Erythroblast (primary cell): ENCODE data around the gene DENND5B.
A peak's percentile ranks its signal among the peaks of the same experiment; 100 is the strongest.

ENCODE experiments used
- DNase-seq, 2 experiments: peaks; one replicate each; lab custom pipeline; 2025; lab: John Stamatoyannopoulos, UW
- GATA1 ChIP-seq: IDR thresholded peaks from 2 replicates; pipeline ENCODE4 v1.6.1; 2011; ENCODE audit warnings: low read depth, mild to moderate bottlenecking, control low read depth, low read length, moderate library complexity
- POLR2A ChIP-seq: IDR thresholded peaks from 2 replicates; pipeline ENCODE4 v1.6.1; 2011; ENCODE audit warnings: mild to moderate bottlenecking, low read length

The DENND5B gene

GRCh38 chr12:31465002-31465401, 125.9 kb downstream of the DENND5B start:
- DNase-seq: no peak
- TF ChIP-seq POLR2A: no peak
- TF ChIP-seq GATA1: no peak

GRCh38 chr12:31460024-31460423, 130.9 kb downstream of the DENND5B start:
- DNase-seq: no peak
- no peak for TF ChIP-seq GATA1
- no peak for TF ChIP-seq POLR2A

DNA sequence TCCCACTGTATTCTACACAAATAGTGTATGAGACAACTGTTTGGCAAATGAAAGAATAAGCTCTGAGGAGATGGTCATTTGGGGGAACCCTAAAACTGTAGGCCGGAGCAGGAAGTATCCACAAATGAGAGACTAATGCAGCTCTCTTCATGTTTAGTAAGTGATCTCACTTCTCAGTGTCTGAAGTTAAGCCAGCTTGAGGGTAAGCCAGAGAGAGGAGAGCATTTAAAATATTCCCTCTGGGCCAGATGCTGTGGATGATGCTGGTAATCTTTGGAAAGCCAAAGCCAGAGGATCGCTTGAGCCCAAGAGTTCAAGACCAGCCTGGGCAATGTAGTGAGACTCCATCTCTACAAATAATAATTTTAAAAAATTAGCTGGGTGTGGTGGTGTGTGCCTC, 134.4 kb downstream of the DENND5B start:
- TF ChIP-seq POLR2A: no peak
- no peak for TF ChIP-seq GATA1
- no peak for DNase-seq

DNA sequence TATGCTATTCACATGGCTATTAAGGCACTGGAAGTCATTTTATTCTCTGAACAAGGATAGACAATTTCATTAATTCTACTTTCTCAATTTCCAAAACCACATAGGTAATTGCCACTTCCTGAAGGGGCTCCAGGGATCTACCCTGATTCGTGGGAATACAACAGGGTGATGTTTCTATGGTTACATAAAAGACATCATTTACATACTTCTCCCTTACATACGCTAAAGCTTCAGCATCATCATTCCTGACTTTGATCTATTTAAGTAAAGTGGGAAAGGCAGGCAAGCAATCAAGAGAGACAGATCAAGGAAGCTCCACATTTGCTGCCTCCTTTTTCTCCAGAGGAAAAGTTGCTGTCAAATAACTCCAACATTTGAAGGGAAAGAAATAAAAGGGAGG, 146.2 kb downstream of the DENND5B start:
- TF ChIP-seq POLR2A (no peak), GATA1 (no peak)
- no peak for DNase-seq

DNA sequence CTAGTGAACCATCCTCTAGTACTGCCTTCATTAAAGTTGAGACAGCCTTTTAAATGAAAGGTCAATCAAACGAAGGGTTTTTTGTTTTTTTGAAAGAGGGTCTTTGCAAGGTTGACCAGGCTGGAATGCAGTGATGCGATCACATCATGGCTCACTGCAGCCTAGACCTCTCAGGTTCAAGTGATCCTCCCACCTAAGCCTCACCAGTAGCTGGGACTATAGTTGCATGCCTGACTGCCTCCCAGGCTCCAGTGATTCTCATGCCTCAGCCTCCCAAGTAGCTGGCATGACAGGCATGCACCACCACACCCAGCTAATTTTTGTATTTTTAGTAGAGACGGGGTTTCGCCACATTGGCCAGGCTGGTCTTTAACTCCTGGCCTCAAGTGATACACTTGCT, 150.3 kb downstream of the DENND5B start:
- DNase-seq: no peak
- no peak for TF ChIP-seq POLR2A

- TF ChIP-seq POLR2A (no peak), GATA1 (no peak)
- DNase-seq: no peak
Observed at GRCh38 chr12:31440134-31440533, 150.8 kb downstream of the DENND5B start.

DNA sequence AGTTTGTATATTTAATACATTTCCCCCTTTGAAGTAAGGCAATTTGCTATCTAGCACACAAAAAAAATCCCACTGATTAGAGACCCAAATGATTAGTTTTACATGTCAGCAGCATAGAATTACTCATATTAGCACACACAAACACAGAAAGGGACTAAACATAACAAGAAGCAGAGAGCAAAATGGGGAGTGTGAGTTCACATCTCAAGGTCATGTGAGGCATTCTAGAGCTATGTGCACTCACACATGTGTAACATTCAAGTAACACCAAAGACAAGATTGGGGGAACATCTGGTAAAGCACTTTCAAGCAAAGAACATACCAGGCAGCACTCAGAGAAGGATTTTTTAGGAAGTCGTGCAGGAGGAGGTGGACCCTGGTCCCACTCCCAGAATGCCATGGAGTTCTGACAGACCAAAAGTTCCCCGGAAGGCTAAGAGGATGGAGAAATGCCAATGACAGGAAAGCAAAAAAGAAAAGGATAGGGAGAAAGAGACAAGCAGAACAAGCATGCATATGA, 159.2 kb downstream of the DENND5B start:
- TF ChIP-seq POLR2A (no peak), GATA1 (no peak)
- no peak for DNase-seq

DNA sequence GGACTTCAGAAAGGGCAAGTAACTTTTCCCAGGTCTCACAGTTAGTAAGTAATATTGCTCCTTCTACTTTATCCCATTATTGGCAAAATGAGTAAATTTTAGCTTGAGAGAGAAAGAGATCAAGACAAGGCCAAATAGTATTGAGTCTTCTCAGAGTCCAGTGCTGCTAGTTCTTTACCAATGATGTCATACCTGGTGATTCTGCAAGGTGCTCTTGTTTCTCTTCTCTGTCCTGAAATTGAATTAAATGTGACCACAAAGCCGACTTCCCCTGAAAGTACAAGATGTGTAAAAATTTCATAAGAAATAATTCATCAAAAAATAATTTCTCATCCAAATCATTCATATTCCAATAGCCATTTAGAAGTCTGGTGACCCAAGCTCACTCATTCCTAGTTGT, 167.5 kb downstream of the DENND5B start:
- DNase-seq: no peak
- TF ChIP-seq GATA1 (no peak), POLR2A (no peak)

DNA sequence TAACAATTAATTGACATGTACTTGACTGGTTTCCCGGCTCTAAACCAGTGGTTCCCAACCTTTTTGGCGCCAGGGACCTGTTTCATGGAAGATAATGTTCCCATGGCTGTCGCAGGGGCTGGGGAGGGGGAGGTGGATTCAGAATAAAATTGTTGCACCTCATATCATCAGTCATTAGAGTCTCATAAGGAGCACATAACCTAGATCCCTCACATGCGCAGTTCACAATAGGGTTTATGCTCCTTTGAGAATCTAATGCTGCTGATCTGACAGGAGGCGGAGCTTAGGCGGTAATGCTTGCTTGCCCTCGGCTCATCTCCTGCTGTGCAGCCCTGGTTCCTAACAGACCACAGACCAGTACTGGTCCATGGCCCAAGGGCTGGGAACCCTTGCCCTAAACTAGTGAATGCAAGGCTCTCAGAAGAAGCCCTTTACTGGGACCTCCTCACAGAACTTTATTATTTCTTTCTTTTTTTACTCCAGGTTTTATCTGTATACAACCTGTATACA, 178.6 kb downstream of the DENND5B start:
- DNase-seq: no peak
- TF ChIP-seq GATA1 (no peak), POLR2A (no peak)

DNA sequence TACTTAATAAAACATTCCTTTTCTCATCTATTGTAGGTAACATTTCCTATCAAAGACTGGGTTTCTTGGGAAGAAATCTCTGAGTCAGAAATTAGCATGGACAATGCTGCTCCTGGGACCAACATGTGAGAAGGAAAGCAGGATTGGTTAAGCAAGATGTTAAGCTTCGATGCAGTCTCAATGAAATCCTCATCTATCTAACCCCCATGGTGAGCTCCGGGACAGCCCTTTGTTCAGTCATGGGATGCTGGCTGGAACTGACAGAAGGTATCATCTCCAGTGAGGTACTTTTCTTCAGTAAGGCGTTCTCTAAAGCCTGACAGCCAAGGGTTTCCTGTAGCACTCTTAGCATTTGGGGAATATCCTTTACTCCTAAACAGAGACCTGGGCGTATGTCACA, 182.2 kb downstream of the DENND5B start:
- TF ChIP-seq POLR2A (no peak), GATA1 (no peak)

DNA sequence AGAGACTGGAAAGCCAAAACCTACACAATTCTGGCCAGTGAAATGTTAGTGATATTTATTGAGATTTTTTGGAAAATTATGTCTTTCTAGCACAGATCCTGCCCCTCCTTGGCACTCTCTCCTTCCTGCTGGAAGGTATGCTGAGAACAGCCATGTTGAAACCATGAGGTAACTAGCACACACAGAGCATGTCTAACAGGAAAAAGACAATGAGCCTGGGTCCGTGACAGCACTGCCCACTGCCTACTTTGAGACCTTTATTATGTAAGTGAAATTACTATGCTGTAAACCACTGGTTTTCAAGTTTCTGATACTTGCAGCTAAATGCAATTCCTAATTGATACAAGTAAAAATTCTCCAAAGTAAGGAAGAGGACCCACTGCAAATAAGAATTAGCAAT, 183.4 kb downstream of the DENND5B start:
- DNase-seq: no peak
- TF ChIP-seq POLR2A (no peak), GATA1 (no peak)

More for the DNA sequence above, 182.2 kb downstream of the DENND5B start:
- no peak for DNase-seq

GRCh38 chr12:31406345-31406744, 184.6 kb downstream of the DENND5B start:
- no peak for DNase-seq

GRCh38 chr12:31405021-31405420, 185.9 kb downstream of the DENND5B start:
- DNase-seq: no peak
- TF ChIP-seq GATA1 (no peak), POLR2A (no peak)

More at GRCh38 chr12:31406345-31406744, 184.6 kb downstream of the DENND5B start:
- no peak for TF ChIP-seq POLR2A
- no peak for TF ChIP-seq GATA1

GRCh38 chr12:31403099-31403607, 187.8 kb downstream of the DENND5B start:
- peak; percentile 66 to 76 for DNase-seq

- DNase-seq: no peak
- TF ChIP-seq GATA1 (no peak), POLR2A (no peak)
Observed at GRCh38 chr12:31393004-31393550, 197.9 kb downstream of the DENND5B start.
